Measurements from ENCODE around the gene UGT8. TPM values are rescaled to one million over a fixed set of nuclear protein-coding genes. Genes with fewer than 3 reads are reported as not detected.
"Not testable (repeated sequence)": the region's sequence is repeated elsewhere in the genome, so short reads cannot be mapped to it uniquely, and the experiment has no call there.

Gene UGT8
- total and polyA plus RNA-seq, 3 donors from 2014 or later: 4.1 to 6.9 (median 5.6) TPM

GRCh38 chr4:114588305-114588704 lies 10.3 kb upstream of the UGT8 start:
- H3K9me3 ChIP-seq: no peaks in the 10 kb centered on the region
- no peaks in the 10 kb centered on the region for H3K4me1 ChIP-seq
- no peaks in the 10 kb centered on the region for H3K27me3 ChIP-seq
- no peak overlapping the region for H3K27ac ChIP-seq
- no peak for DNase-seq
- 54 to 71% methylated on average over 6 of the region's 6 CpGs for WGBS, 2 donors
- H3K36me3 ChIP-seq (ENCODE audit: low read depth, missing control alignments): no peaks in the 10 kb centered on the region
- TF ChIP-seq POLR2A (IDR thresholded peaks at IDR 0.05) (no peak), CTCF (IDR thresholded peaks at IDR 0.05) (no peak)
- intact Hi-C loops (cut with DNase I; ENCODE audit: low total_unique reads): no loop called here
- no peak overlapping the region for H3K4me3 ChIP-seq

GRCh38 chr4:114590360-114590759 lies 8.2 kb upstream of the UGT8 start:
- H3K4me3 ChIP-seq; intact Hi-C loops (cut with DNase I; ENCODE audit: low total_unique reads); H3K4me1 ChIP-seq; H3K27me3 ChIP-seq; H3K9me3 ChIP-seq; H3K27ac ChIP-seq; H3K36me3 ChIP-seq (ENCODE audit: low read depth, missing control alignments); DNase-seq: not testable (repeated sequence)
- WGBS, 2 donors: 86 to 92% methylated on average over 1 of the region's 1 CpG

- Histone ChIP-seq H3K4me3 (no peak overlapping the region), H3K36me3 (ENCODE audit: low read depth, missing control alignments) (no peaks in the 10 kb centered on the region), H3K27me3 (no peaks in the 10 kb centered on the region), H3K27ac (no peak overlapping the region), H3K9me3 (no peaks in the 10 kb centered on the region), H3K4me1 (peaks cover 4% of the 10 kb centered on the region)
- 54 to 64% methylated on average over 8 of the region's 8 CpGs for WGBS, 2 donors
- TF ChIP-seq POLR2A (IDR thresholded peaks at IDR 0.05): no peak
- TF ChIP-seq CTCF (IDR thresholded peaks at IDR 0.05): no peak
- intact Hi-C loops (cut with DNase I; ENCODE audit: low total_unique reads): no loop called here
- DNase-seq: no peak
Observed at GRCh38 chr4:114593526-114593925, 5.1 kb upstream of the UGT8 start.

- H3K4me3 ChIP-seq: no peak overlapping the region
- H3K9me3 ChIP-seq: no peaks in the 10 kb centered on the region
- intact Hi-C loops (cut with DNase I; ENCODE audit: low total_unique reads): no loop called here
- no peak for TF ChIP-seq CTCF (IDR thresholded peaks at IDR 0.05)
- TF ChIP-seq POLR2A (IDR thresholded peaks at IDR 0.05): no peak
- H3K27me3 ChIP-seq: no peaks in the 10 kb centered on the region
- no peak overlapping the region for H3K27ac ChIP-seq
- whole genome bisulfite sequencing, 2 donors: 96 to 97% methylated on average over 11 of the region's 11 CpGs
- no peaks in the 10 kb centered on the region for H3K36me3 ChIP-seq (ENCODE audit: low read depth, missing control alignments)
- DNase-seq: no peak
- H3K4me1 ChIP-seq: peaks cover 4% of the 10 kb centered on the region
Observed at GRCh38 chr4:114595207-114595606, 3.4 kb upstream of the UGT8 start.

GRCh38 chr4:114595921-114596320 lies 2.7 kb upstream of the UGT8 start:
- Histone ChIP-seq H3K27me3 (no peaks in the 10 kb centered on the region), H3K4me1 (peaks cover 4% of the 10 kb centered on the region), H3K4me3 (no peak overlapping the region), H3K27ac (no peak overlapping the region), H3K9me3 (no peaks in the 10 kb centered on the region), H3K36me3 (ENCODE audit: low read depth, missing control alignments) (no peaks in the 10 kb centered on the region)
- no peak for DNase-seq
- WGBS, 2 donors: 84 to 87% methylated on average over 2 of the region's 2 CpGs
- no peak for TF ChIP-seq POLR2A (IDR thresholded peaks at IDR 0.05)
- TF ChIP-seq CTCF (IDR thresholded peaks at IDR 0.05): no peak
- intact Hi-C loops (cut with DNase I; ENCODE audit: low total_unique reads): no loop called here

All from testis (tissue), 3 donors.